ENCODE data around the gene RXRB.

Gene RXRB

DNA sequence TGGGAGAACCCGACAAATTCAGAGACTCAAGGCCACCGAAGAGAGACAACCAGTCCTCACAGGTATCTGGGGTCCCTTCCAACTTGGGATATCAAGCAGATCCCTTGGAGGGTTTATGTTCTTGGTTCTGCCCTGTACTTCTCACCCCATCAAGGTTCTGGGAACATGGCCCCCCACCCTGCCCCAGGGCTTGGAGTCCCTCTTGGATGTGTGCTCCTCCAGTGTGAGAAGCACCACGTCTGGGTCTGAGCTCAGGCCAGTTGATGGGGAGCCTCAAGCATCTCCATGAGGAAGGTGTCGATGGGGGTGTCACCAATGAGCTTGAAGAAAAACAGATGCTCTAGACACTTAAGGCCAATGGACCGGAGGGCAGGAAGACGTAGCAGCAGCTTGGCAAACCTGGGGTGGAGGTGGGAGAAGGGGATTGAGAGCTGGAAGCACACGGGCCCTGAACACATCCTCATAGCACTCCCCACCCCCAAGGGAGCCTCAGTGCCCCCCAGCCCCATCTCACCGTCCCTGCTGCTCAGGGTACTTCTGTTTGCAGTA lies 6.0 kb downstream of the RXRB start:
- TF ChIP-seq, protein P1, sequence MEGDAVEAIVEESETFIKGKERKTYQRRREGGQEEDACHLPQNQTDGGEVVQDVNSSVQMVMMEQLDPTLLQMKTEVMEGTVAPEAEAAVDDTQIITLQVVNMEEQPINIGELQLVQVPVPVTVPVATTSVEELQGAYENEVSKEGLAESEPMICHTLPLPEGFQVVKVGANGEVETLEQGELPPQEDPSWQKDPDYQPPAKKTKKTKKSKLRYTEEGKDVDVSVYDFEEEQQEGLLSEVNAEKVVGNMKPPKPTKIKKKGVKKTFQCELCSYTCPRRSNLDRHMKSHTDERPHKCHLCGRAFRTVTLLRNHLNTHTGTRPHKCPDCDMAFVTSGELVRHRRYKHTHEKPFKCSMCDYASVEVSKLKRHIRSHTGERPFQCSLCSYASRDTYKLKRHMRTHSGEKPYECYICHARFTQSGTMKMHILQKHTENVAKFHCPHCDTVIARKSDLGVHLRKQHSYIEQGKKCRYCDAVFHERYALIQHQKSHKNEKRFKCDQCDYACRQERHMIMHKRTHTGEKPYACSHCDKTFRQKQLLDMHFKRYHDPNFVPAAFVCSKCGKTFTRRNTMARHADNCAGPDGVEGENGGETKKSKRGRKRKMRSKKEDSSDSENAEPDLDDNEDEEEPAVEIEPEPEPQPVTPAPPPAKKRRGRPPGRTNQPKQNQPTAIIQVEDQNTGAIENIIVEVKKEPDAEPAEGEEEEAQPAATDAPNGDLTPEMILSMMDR (conservative IDR thresholded peaks at IDR 0.05): no peak
- no peak for TF ChIP-seq ZFX (IDR thresholded peaks at IDR 0.05)
- no peak overlapping the region for H3K27ac ChIP-seq

- TF ChIP-seq ZFX (IDR thresholded peaks at IDR 0.05): no peak
- TF ChIP-seq, protein P1 (conservative IDR thresholded peaks at IDR 0.05): no peak
- no peak overlapping the region for H3K27ac ChIP-seq
Observed at GRCh38 chr6:33193619-33194018, 6.8 kb downstream of the RXRB start.

GRCh38 chr6:33192671-33193602 lies 7.5 kb downstream of the RXRB start:
- no peak for TF ChIP-seq ZFX (IDR thresholded peaks at IDR 0.05)
- TF ChIP-seq, protein P1 (conservative IDR thresholded peaks at IDR 0.05): no peak
- no peak overlapping the region for H3K27ac ChIP-seq

- H3K27ac ChIP-seq: no peak within 1 kb of the TSS
- TF ChIP-seq, protein P1 (conservative IDR thresholded peaks at IDR 0.05): no peak
- TF ChIP-seq ZFX (IDR thresholded peaks at IDR 0.05): no peak
Observed at GRCh38 chr6:33192105-33192646, 8.3 kb downstream of the RXRB start, which contains the start of gene COL11A2. TSS of gene COL11A2 (minus strand) at chr6:33192467. CDS start at chr6:33192240, 227 bp downstream.

DNA sequence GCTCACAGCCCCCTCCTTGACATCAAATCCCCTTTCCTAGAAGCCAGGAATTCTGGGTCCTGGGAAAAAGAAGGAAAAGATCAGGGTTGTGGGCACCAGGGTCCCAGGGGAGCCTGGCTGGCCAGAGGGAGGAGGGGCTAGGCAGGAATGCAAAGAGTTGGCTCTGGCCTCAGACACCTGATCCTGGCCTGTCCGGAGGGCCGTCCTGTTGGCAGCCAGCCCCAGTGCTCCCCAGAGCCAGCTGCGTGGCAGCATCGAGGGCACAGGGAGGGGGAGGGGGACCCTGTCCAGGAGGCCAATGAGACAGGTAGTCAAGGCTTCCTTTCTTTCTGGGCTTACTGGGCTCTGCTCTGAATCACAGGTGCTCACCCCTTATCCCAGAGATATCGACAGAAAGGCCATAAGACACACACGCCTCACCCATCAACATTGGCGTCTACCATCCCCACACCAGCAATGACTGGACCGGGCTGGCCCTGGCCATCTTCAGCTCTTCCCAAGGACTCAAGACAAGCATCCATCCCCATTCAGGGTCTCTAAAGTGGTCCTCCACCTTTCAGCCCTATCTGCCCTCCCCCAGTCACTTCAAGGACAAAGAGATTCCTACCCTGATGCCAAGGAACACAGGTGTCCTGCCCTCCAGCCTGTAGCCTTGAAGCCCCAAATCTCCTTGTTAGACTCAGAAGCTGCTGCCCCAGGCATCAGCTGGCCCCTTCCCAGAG lies 8.9 kb downstream of the RXRB start:
- no peak overlapping the region for H3K27ac ChIP-seq
- TF ChIP-seq, protein P1 (conservative IDR thresholded peaks at IDR 0.05): no peak
- TF ChIP-seq ZFX (IDR thresholded peaks at IDR 0.05): no peak

- TF ChIP-seq, protein P1 (conservative IDR thresholded peaks at IDR 0.05): no peak
- no peak for TF ChIP-seq ZFX (IDR thresholded peaks at IDR 0.05)
- no peak overlapping the region for H3K27ac ChIP-seq
Observed at GRCh38 chr6:33190504-33191107, 9.9 kb downstream of the RXRB start.
